Sciatic nerve (tissue), 2 donors: ENCODE results near the gene TARS3. TPM values are rescaled to one million over a fixed set of nuclear protein-coding genes. Genes with fewer than 3 reads are reported as not detected.

ENCODE experiments used
- ATAC-seq: fragments of 200-7000 bp; cut with Tn5 transposase; one replicate; pipeline ENCODE4 v1.9.1; 2020; ENCODE audit warnings: mild to moderate bottlenecking, moderate library complexity
- DNase-seq: peaks from one replicate; pipeline ENCODE4 v3.0.0-alpha.2; 2020; ENCODE audit warnings: low spot score
- intact Hi-C: fragments of 100-400 bp; cut with DNase I; formaldehyde crosslinking; loops from one replicate; pipeline ENCODE4 v1.14.2; 2022
- total RNA-seq: library from RNA; stranded (reverse); fragmentation: NEBNext Ultra II Directional; extraction: Animal tissue kit (Norgen Biotek cat#: 25700); gene quantifications from one replicate; pipeline ENCODE4 v1.2.1, GENCODE V29; 2021
- donor health status: DM: no; HTN: no; CAD: no.
- donor health status: DM: no; HTN: no; CAD: no.

TARS3 gene
- total RNA-seq, 1 donor from 2014 or later = 28.1 TPM

- intact Hi-C loops = no loop called here
- DNase-seq (no peak), ATAC-seq (no peak)
These were observed 14.8 kb downstream of the TARS3 start for GRCh38 chr15:101709466-101709865.

- ATAC-seq = no peak
- intact Hi-C loops = no loop called here
- no peak for DNase-seq
These were observed 16.3 kb downstream of the TARS3 start for GRCh38 chr15:101707983-101708382.

DNA sequence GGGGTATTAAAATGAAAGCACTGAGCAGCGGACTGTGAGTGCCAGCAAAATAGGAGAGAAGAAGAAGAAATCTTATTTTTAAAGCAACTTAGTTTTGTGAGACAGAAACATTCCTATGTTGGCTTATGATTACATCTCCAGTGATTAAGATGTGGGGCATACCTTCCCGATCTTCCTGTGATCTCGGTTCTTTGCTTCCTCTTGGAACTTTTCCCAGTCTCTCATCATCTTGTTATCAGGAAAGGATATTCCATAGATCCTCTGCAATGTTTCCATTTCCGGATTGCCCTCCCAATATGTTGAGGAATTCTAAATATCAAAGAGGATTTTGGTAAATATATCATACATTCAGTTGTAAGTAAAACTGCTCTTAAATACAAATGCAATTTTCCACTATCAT is 22.2 kb downstream of the TARS3 start:
- intact Hi-C loops = no loop called here
- ATAC-seq (no peak), DNase-seq (no peak)

DNA sequence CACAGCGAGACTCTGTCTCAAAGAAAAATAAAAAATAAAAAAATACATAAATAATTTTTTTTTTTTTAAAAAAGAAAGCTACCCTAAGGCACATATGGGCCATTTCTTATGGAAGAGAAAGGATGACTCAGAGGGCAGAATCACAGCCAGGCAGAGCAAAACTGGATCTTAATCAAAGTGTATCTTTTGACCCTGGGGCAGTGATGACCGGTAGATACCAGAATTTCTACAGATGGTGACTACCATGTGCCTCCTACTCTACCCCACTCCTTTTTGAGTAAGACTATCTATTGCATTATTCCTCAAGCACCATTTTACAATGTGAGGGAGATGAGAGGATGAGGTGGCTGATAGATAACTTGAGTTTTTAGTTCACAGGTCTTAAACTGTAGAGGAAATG is 26.0 kb downstream of the TARS3 start:
- intact Hi-C loops = no loop called here
- no peak for DNase-seq
- ATAC-seq = no peak

- ATAC-seq = no peak
- DNase-seq = no peak
- intact Hi-C loops = no loop called here
These were observed 26.8 kb downstream of the TARS3 start for GRCh38 chr15:101697488-101697887.

GRCh38 chr15:101696829-101697228 is 27.4 kb downstream of the TARS3 start:
- intact Hi-C loops = no loop called here
- ATAC-seq (no peak), DNase-seq (no peak)

DNA sequence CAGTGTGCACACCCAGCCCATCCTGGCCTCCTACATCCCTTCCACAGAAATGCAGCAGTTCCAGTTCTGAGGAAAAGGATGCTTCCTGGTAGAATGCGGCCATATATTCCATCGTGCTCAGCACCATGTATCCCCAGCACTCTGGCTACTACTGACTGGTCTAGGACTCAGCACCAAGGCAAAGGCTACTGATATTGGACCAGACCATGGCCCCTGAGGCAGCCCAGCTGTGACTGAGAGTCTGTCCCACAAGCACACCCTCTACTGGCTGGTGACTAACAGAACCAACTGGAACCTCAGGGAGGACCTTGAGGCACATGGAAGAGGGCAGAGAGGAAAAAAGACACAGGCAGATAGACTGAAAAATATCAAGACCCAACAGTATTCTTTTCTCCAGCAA is 30.0 kb downstream of the TARS3 start:
- ATAC-seq = no peak
- intact Hi-C loops = no loop called here
- DNase-seq = no peak

DNA sequence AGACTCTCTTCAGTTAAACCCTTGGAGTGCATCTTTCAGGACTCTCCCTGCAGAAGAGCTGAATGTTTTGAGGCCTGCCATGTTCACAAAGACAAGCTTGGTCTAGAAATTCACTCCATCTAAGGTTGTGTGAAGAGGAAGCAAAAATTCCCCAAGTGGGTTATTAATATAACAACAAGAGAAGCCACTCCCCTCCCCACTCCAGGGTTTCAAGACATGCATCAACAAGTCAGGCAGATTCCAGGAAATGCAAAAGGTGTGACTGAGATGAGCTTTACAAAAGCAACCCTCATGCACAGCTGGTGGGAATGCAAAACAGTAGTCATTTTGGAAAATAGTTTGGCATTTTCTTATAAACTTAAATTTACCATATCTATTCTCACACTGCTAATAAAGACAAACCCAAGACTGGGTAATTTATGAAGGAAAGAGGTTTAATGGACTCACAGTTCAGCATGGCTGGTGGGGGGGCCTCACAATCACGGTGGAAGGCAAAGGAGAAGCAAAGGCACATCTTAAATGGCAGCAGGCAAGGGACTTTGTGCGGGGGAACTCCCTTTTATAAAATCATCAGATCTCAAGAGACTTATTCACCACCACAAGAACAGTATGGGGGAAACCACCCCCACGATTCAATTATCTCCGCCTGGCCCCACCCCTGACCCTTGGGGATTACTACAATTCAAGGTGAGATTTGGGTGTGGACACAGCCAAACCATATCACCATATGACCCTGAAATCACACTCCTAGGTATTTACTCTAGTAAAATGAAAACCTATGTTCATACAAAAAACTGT is 31.3 kb downstream of the TARS3 start:
- intact Hi-C loops = no loop called here

GRCh38 chr15:101689901-101690300 is 34.4 kb downstream of the TARS3 start:
- intact Hi-C loops = no loop called here
- DNase-seq (no peak), ATAC-seq (no peak)

More for the DNA sequence above, 31.3 kb downstream of the TARS3 start:
- ATAC-seq = no peak
- DNase-seq = no peak

GRCh38 chr15:101686718-101687117 is 37.6 kb downstream of the TARS3 start:
- DNase-seq (no peak), ATAC-seq (no peak)
- intact Hi-C loops = no loop called here

GRCh38 chr15:101684877-101685276 is 39.4 kb downstream of the TARS3 start:
- intact Hi-C loops = no loop called here

DNA sequence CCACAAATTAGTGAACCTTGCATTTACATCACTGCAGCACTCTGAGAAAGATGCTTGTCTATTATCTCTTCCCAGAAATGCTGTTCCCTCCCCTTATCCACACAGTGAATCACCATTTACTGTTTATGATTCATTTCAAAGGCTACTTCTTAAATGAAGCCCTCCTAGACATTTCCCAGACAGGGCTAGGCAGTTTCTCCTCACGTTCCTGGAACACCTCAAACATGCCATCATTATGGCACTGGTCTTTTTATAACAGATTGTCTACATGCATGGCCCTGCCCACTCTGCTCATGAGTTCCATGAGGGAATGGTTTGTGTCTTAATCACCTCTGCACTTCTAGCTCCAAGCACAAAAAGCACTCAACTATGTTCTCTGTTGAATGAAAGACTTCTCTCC is 39.9 kb downstream of the TARS3 start:
- intact Hi-C loops = no loop called here
- no peak for DNase-seq
- ATAC-seq = no peak

More at GRCh38 chr15:101684877-101685276, 39.4 kb downstream of the TARS3 start:
- ATAC-seq (no peak), DNase-seq (no peak)

DNA sequence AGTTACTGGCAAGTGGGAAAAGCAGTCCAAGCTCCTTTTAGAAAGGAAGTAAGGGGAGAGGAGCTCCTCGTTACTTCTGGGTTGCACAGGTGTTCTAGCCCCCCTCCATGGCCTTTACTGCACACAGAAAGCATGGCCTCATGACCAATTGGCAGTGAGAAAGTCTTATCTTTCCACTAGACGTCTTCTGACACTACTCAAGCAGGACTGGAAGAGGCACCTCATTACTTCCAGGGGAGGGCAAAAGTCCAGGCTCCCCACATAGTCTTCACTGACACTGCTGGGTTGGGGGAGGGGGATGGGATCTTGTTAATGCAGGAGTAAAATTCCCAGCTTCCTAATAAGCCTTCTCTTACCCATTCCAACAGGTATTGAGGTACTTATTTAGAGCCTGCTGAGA is 44.5 kb downstream of the TARS3 start:
- ATAC-seq (no peak), DNase-seq (no peak)
- intact Hi-C loops = no loop called here

DNA sequence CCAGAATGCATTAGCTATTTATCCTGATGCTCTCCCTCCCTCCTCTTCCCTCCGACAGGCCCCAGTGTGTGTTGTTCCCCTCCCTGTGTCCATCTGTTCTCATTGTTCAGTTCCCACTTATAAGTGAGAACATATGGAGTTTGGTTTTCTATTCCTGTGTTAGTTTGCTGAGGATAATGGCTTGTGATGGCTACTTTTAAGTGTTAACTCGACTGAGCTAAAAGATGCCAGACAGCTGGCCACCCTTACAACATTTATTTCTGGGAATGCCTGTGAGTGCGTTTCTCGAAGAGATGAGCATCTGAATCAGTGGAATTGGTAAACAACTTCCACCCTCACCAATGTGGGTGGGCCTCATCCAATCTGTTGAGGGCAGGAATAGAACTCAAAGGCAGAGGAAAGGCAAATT is 47.3 kb downstream of the TARS3 start:
- ATAC-seq = no peak
- DNase-seq = no peak
- intact Hi-C loops = no loop called here

- ATAC-seq (no peak), DNase-seq (no peak)
- intact Hi-C loops = no loop called here
These were observed 48.3 kb downstream of the TARS3 start for GRCh38 chr15:101675796-101676582.

- intact Hi-C loops = no loop called here
- ATAC-seq (no peak), DNase-seq (no peak)
These were observed 49.3 kb downstream of the TARS3 start for GRCh38 chr15:101675015-101675414.

GRCh38 chr15:101672298-101672697 is 52.0 kb downstream of the TARS3 start:
- ATAC-seq (no peak), DNase-seq (no peak)
- intact Hi-C loops = no loop called here

- DNase-seq = no peak
- intact Hi-C loops = no loop called here
- no peak for ATAC-seq
These were observed 54.5 kb downstream of the TARS3 start for GRCh38 chr15:101669744-101670143.

DNA sequence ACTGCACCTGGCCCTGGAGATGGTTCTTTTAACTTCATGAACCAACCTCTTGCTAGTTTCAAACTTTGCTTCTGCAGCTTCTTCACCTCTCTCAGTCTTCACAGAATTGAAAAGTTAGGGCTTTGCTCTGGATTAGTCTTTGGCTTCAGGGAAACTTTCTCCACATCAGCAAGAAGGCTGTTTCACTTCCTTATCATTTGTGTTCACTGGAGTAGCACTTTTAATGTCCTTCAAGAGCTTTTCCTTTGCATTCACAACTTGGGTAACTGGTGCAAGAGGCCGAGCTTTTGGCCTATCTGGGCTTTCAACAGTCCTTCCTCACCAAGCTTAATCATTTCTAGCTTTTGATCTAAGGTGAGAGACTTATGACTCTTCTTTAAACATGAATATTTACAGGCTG is 56.4 kb downstream of the TARS3 start:
- intact Hi-C loops = no loop called here
- ATAC-seq = no peak
- no peak for DNase-seq

- intact Hi-C loops = no loop called here
- ATAC-seq (no peak), DNase-seq (no peak)
These were observed 59.9 kb downstream of the TARS3 start for GRCh38 chr15:101664303-101664913.
